GM23248 (cell line): ENCODE measurements around the gene PTOV1. TPM values are rescaled to one million over a fixed set of nuclear protein-coding genes. Genes with fewer than 3 reads are reported as not detected.

Experiments used
- DNase-seq: peaks from one replicate; pipeline ENCODE4 v3.0.0-alpha.2; 2015
- H2AFZ ChIP-seq: fragments of 200-600 bp; sonication (generic); 2 replicates; pipeline ENCODE4 v1.6.1; 2016; ENCODE audit warnings: antibody characterized with exemption
- H3F3A ChIP-seq: fragments of 200-600 bp; sonication (generic); 2 replicates; pipeline ENCODE4 v1.6.1; 2016; ENCODE audit warnings: mild to moderate bottlenecking, antibody characterized with exemption, mixed run types; ENCODE audit not compliant: insufficient read depth
- H3K27ac ChIP-seq: fragments of 200-600 bp; sonication (generic); 2 replicates; pipeline ENCODE4 v1.5.1; 2016; ENCODE audit warnings: mild to moderate bottlenecking
- H3K27me3 ChIP-seq: fragments of 200-600 bp; sonication (generic); replicated peaks from 2 replicates; pipeline ENCODE4 v1.6.1; 2016; ENCODE audit warnings: mild to moderate bottlenecking; ENCODE audit not compliant: insufficient read depth
- H3K36me3 ChIP-seq: fragments of 200-600 bp; sonication (generic); 2 replicates; pipeline ENCODE4 v1.6.1; 2016; ENCODE audit warnings: low read depth, mild to moderate bottlenecking
- H3K4me1 ChIP-seq: fragments of 200-600 bp; sonication (generic); 2 replicates; pipeline ENCODE4 v1.6.1; 2016; ENCODE audit warnings: mild to moderate bottlenecking; ENCODE audit not compliant: insufficient read depth
- H3K4me2 ChIP-seq: fragments of 200-600 bp; sonication (generic); one replicate; pipeline ENCODE4 v1.6.1; 2016; ENCODE audit warnings: mild to moderate bottlenecking; ENCODE audit not compliant: unreplicated experiment
- H3K4me3 ChIP-seq: fragments of 200-600 bp; sonication (generic); 2 replicates; pipeline ENCODE4 v1.5.1; 2016; ENCODE audit warnings: mild to moderate bottlenecking
- H3K79me2 ChIP-seq: fragments of 200-600 bp; sonication (generic); 2 replicates; pipeline ENCODE4 v1.6.1; 2016; ENCODE audit warnings: mild to moderate bottlenecking; ENCODE audit not compliant: insufficient read depth
- H3K9ac ChIP-seq: fragments of 200-600 bp; sonication (generic); 2 replicates; pipeline ENCODE4 v1.6.1; 2016; ENCODE audit warnings: mild to moderate bottlenecking
- H3K9me2 ChIP-seq: fragments of 200-600 bp; sonication (generic); 2 replicates; pipeline ENCODE4 v1.6.1; 2016; ENCODE audit warnings: mixed run types, mild to moderate bottlenecking, moderate library complexity; ENCODE audit not compliant: insufficient read depth
- H3K9me3 ChIP-seq: fragments of 200-600 bp; sonication (generic); one replicate; pipeline ENCODE4 v1.6.1; 2017; ENCODE audit warnings: low read depth
- H4K20me1 ChIP-seq: fragments of 200-600 bp; sonication (generic); 2 replicates; pipeline ENCODE4 v1.6.0; 2016; ENCODE audit not compliant: insufficient read depth
- EZH2 ChIP-seq: fragments of 200-600 bp; sonication (generic); IDR thresholded peaks from 2 replicates; pipeline ENCODE4 v1.6.1; 2018; ENCODE audit warnings: antibody characterized with exemption, mild to moderate bottlenecking; ENCODE audit not compliant: insufficient read depth, poor library complexity, severe bottlenecking
- EZH2phosphoT487 ChIP-seq: fragments of 200-600 bp; sonication (generic); IDR thresholded peaks from 2 replicates; pipeline ENCODE4 v1.6.1; 2018; ENCODE audit warnings: antibody characterized with exemption, moderate library complexity, mild to moderate bottlenecking, low read depth; ENCODE audit not compliant: insufficient read depth
- WGBS, 2 experiments: methylation state at CpG; one replicate each; pipeline ENCODE4 v1.1.6; 2015 to 2017; ENCODE audit warnings: low lambda C conversion rate in 2 of 2, low coverage in 1 of 2; ENCODE audit errors: missing lambda C conversion rate in 2 of 2; 5-methylcytosine and 5-hydroxymethylcytosine counted together
- in situ Hi-C: fragments of 300-500 bp; cut with MboI; formaldehyde crosslinking; loops from 2 replicates; pipeline ENCODE4 v1.15.0; 2020
- polyA plus RNA-seq: library from polyadenylated mRNA; unstranded; fragments of >200 nt; fragmentation: Nextera tagmentation; extraction: Ambion mirVana; gene quantifications from 2 replicates; pipeline ENCODE4 v1.2.1, GENCODE V29; 2016
- total RNA-seq: library from RNA; depleted of rRNA; stranded (reverse); fragments of >200 nt; shearing (Covaris generic); gene quantifications from 2 replicates; pipeline ENCODE4 v1.2.3, GENCODE V29; 2014

The PTOV1 gene
- total and polyA plus RNA-seq, 2 experiments from 2014 or later = 88.0 to 88.9 TPM

DNA sequence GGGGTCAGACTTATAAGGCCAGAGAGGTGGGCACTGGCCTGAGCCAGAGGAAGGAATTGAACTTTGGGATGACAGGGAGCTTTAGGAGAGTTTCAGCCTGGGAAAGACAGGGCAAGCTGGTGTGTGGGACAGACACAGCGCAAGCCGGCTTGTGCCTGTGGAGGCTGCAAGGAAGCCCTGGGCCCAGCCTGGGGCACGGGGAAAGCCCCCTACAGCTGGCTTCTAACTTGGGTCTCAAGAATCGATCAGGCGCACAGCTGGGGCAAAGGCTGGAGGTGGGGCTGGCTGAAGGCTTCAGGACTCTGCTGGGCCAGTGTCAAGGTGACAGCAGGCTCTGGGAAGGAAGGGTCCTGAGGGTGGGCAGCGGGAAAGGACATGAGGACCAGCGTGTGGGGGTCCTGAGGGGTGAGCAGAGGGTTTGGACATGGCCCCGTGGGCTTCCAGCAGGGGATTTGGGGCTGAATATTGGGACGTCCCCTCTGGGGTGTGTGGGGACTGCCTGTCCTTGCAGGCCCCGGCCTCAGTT is 3.0 kb downstream of the PTOV1 start:
- H3K36me3 ChIP-seq = no peaks in the 10 kb centered on the region
- H3K79me2 ChIP-seq = peaks cover 47% of the 10 kb centered on the region
- H4K20me1 ChIP-seq = no peaks in the 10 kb centered on the region; the same call in 1 of the 2 replicates
- in situ Hi-C loops = no loop called here
- no peak for DNase-seq
- no peak overlapping the region for H2AFZ ChIP-seq
- no peak for TF ChIP-seq EZH2phosphoT487
- no peak for TF ChIP-seq EZH2
- no peak overlapping the region for H3K9ac ChIP-seq
- H3F3A ChIP-seq = peaks cover 31% of the 10 kb centered on the region
- H3K4me3 ChIP-seq = no peak overlapping the region
- H3K9me2 ChIP-seq = no peaks in the 10 kb centered on the region
- no peaks in the 10 kb centered on the region for H3K9me3 ChIP-seq
- H3K4me1 ChIP-seq = peaks cover 8% of the 10 kb centered on the region
- no peak overlapping the region for H3K4me2 ChIP-seq
- H3K27me3 ChIP-seq = no peaks in the 10 kb centered on the region
- 71 to 78% methylated on average over 9 to 10 of the region's 10 CpGs for WGBS, 2 experiments
- H3K27ac ChIP-seq = no peak overlapping the region

DNA sequence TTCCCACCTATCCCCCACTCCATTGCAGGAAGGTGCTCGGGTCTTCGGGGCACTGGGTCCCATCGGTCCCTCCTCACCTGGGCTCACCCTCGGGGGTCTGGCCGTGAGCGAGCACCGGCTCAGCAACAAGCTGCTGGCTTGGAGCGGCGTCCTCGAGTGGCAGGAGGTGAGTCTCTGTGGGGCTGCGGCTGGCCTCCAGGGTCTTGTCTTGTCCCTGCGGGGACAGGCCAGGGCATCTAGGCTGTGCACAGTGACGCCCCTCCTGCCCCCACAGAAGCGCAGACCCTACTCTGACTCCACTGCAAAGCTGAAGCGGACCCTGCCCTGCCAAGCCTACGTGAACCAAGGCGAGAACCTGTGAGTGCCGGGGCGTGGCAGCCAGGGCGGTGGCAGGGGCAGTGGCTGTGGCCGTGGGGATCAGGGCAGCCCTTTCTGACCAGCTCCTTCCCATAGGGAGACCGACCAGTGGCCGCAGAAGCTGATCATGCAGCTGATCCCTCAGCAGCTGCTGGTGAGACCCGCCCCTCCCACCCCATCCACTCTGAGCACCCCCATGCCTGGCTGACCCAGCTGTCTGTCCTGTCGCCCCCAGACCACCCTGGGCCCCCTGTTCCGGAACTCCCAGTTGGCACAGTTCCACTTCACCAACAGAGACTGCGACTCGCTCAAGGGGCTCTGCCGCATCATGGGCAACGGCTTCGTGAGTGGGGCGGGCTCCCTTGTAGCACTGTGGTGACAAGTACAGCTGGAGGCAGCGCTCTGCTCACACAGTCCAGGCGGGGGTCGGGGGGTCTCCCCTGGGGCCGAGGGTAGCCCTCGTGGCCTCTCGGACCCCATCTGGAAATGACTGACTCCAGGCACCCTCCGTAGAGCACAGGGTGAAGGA is 3.7 kb downstream of the PTOV1 start:
- no peak for TF ChIP-seq EZH2
- TF ChIP-seq EZH2phosphoT487 = no peak
- Histone ChIP-seq H3K27me3 (no peaks in the 10 kb centered on the region), H3K4me3 (no peak overlapping the region), H3F3A (peaks cover 29% of the 10 kb centered on the region), H3K36me3 (no peaks in the 10 kb centered on the region), H4K20me1 (no peaks in the 10 kb centered on the region; the same call in 1 of the 2 replicates), H3K27ac (no peak overlapping the region), H3K9ac (no peak overlapping the region), H3K4me1 (peaks cover 10% of the 10 kb centered on the region), H2AFZ (no peak overlapping the region), H3K79me2 (peaks cover 43% of the 10 kb centered on the region), H3K9me2 (no peaks in the 10 kb centered on the region), H3K9me3 (no peaks in the 10 kb centered on the region), H3K4me2 (no peak overlapping the region)
- WGBS, 2 experiments = 84 to 90% methylated on average over 27 to 38 of the region's 39 CpGs
- no peak for DNase-seq
- in situ Hi-C loops = no loop called here

DNA sequence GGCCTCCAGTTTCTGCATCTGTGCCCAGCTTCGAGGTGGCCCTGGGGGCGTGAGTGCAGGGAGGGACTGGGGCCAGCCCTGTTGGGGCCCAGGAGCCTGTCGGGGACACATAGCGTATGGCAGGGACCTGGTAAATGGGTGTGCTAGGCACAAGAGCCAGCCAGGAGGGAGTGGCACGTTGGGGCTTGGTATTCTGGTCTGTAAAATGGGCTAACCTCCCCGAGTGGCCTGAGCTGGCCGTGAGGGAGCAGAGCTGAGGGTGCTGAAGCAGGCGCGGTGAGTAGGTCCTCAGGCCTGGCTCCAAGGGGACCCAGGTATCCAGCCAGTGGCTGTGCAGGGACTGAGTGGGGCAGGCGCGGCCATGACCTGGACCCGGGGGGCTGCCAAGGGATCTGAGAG is 4.3 kb downstream of the PTOV1 start:
- H3K4me2 ChIP-seq = no peak overlapping the region
- H3K9me3 ChIP-seq = no peaks in the 10 kb centered on the region
- H3K36me3 ChIP-seq = no peaks in the 10 kb centered on the region
- H4K20me1 ChIP-seq = no peaks in the 10 kb centered on the region; the same call in 1 of the 2 replicates
- 93 to 95% methylated on average over 12 of the region's 12 CpGs for WGBS, 2 experiments
- H3K79me2 ChIP-seq = peaks cover 38% of the 10 kb centered on the region
- H3K9ac ChIP-seq = no peak overlapping the region
- no peak for DNase-seq
- TF ChIP-seq EZH2phosphoT487 (no peak), EZH2 (no peak)
- peaks cover 23% of the 10 kb centered on the region; the same call in 1 of the 2 replicates for H3F3A ChIP-seq
- no peak overlapping the region for H2AFZ ChIP-seq
- H3K4me3 ChIP-seq = no peak overlapping the region
- H3K27ac ChIP-seq = no peak overlapping the region
- no peaks in the 10 kb centered on the region for H3K9me2 ChIP-seq
- H3K27me3 ChIP-seq = no peaks in the 10 kb centered on the region
- peaks cover 10% of the 10 kb centered on the region for H3K4me1 ChIP-seq
- in situ Hi-C loops = no loop called here

DNA sequence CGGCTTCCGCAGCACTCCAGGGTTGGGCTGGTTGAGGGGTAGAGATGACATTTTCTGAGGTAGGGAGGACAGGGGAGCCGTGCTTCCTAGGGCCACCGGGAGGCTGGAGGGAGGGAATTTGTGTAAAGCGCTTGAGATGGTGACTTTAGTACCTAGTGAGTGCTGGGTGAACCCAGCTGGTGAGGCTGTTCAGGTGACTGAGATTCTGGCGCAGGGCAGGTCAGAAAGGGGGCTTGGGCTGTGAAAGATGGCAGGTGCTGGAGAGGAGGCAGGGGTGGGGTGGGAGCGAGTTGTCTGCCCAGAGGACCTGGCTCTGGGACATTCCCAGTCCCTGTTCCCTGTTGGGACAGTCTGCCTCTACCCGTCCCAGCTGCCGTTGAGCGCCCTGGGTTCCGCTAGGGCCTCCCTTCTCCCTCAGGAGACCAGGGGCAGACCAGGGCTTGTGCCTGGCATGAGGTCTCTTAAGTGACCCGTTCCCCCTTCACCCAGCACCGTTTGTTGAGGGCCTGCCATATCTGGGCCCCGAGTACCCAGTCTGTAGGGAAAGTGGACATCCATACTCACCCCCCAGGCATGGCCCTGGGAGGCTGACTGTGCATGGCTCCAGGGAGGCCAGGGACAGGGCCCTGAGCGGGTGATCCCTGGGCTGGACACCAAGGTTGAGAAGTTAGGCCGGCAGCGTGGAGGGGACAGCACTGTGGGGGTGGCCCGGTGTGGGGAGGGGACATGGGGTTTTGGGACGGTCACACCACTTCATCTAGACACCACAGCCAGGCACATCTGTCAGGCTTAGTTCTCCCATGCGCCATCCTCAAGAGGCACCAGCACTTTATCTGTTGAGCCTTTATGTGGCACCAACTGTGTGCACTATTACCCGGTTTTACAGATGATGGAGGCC is 5.0 kb downstream of the PTOV1 start:
- Histone ChIP-seq H3K79me2 (peaks cover 38% of the 10 kb centered on the region), H3K36me3 (no peaks in the 10 kb centered on the region), H3K27ac (no peak overlapping the region), H3K4me3 (no peak overlapping the region), H3K9me2 (no peaks in the 10 kb centered on the region), H3F3A (peaks cover 23% of the 10 kb centered on the region; the same call in 1 of the 2 replicates), H4K20me1 (no peaks in the 10 kb centered on the region; the same call in 1 of the 2 replicates), H3K9ac (no peak overlapping the region), H2AFZ (no peak overlapping the region), H3K9me3 (no peaks in the 10 kb centered on the region), H3K4me2 (no peak overlapping the region), H3K4me1 (peaks cover 10% of the 10 kb centered on the region), H3K27me3 (no peaks in the 10 kb centered on the region)
- no peak for DNase-seq
- in situ Hi-C loops = no loop called here
- 85% methylated on average over 17 to 21 of the region's 21 CpGs for WGBS, 2 experiments
- TF ChIP-seq EZH2phosphoT487 (no peak), EZH2 (no peak)
